Hippocampal formation (tissue), 2 donors: ENCODE results near the gene TMBIM1.
A peak's percentile ranks its signal among the peaks of the same experiment; 100 is the strongest.

ENCODE experiments used
- DNase-seq, 2 donors: peaks; one replicate each; lab custom pipeline; 2025; lab: John Stamatoyannopoulos, UW

The TMBIM1 gene

GRCh38 chr2:218272531-218273212, 19.6 kb downstream of the TMBIM1 start:
- DNase-seq: peak; percentile 72 to 83

GRCh38 chr2:218271865-218272530, 20.3 kb downstream of the TMBIM1 start:
- DNase-seq: no peak

GRCh38 chr2:218271487-218271797, 20.9 kb downstream of the TMBIM1 start:
- DNase-seq: no peak

- DNase-seq: no peak
These were observed 21.4 kb downstream of the TMBIM1 start for GRCh38 chr2:218270721-218271486.

- DNase-seq: peak; percentile 99 to 100
These were observed 22.2 kb downstream of the TMBIM1 start, which contains the start of the genes AAMP and PNKD for GRCh38 chr2:218269900-218270720. Gene AAMP (minus strand): TSS chr2:218270137. CDS start chr2:218270086, 51 bp downstream. Gene PNKD (plus strand): TSS chr2:218270519. CDS start chr2:218270536, 17 bp downstream.

GRCh38 chr2:218267259-218267658, 25.0 kb downstream of the TMBIM1 start:
- no peak for DNase-seq

GRCh38 chr2:218266316-218266979, 25.9 kb downstream of the TMBIM1 start:
- no peak for DNase-seq

- no peak for DNase-seq
These were observed 26.7 kb downstream of the TMBIM1 start for GRCh38 chr2:218265626-218266025.

- no peak for DNase-seq
These were observed 27.3 kb downstream of the TMBIM1 start for GRCh38 chr2:218264773-218265561.

- no peak for DNase-seq
These were observed 28.3 kb downstream of the TMBIM1 start for GRCh38 chr2:218263817-218264641.

GRCh38 chr2:218262631-218263586, 29.4 kb downstream of the TMBIM1 start:
- no peak for DNase-seq

- DNase-seq: no peak
These were observed 30.1 kb downstream of the TMBIM1 start for GRCh38 chr2:218262237-218262600.

GRCh38 chr2:218261423-218262236, 30.7 kb downstream of the TMBIM1 start:
- no peak for DNase-seq

- no peak for DNase-seq
These were observed 31.4 kb downstream of the TMBIM1 start, which contains the start of gene GPBAR1 for GRCh38 chr2:218260742-218261422. Gene GPBAR1 (plus strand): TSS chr2:218261015. CDS start chr2:218262725, 1,710 bp downstream.

GRCh38 chr2:218260166-218260565, 32.1 kb downstream of the TMBIM1 start:
- no peak for DNase-seq

- no peak for DNase-seq
These were observed 33.0 kb downstream of the TMBIM1 start for GRCh38 chr2:218259099-218259961.
